DOHH2 (cell line): ENCODE results near the gene ALS2.

Source experiments
- H3F3A ChIP-seq: fragments of 200-600 bp; sonication (generic), shearing (Covaris generic); 2 replicates; pipeline ENCODE4 v1.6.0; 2016; ENCODE audit warnings: antibody characterized with exemption, mild to moderate bottlenecking; ENCODE audit not compliant: control insufficient read depth, insufficient read depth
- H3K27ac ChIP-seq: fragments of 200-600 bp; sonication (generic); 2 replicates; pipeline ENCODE4 v1.5.1; 2014; ENCODE audit warnings: low read depth, mild to moderate bottlenecking, low read length, moderate library complexity
- H3K27me3 ChIP-seq: fragments of 200-600 bp; sonication (generic); 2 replicates; pipeline ENCODE4 v1.6.1; 2014; ENCODE audit warnings: mild to moderate bottlenecking, low read length, mixed read lengths; ENCODE audit not compliant: control insufficient read depth
- H3K36me3 ChIP-seq: fragments of 200-600 bp; sonication (generic); 2 replicates; pipeline ENCODE4 v1.6.1; 2014; ENCODE audit warnings: mild to moderate bottlenecking, low read length, moderate library complexity, mixed read lengths; ENCODE audit not compliant: control insufficient read depth
- H3K4me1 ChIP-seq: fragments of 200-600 bp; sonication (generic); 2 replicates; pipeline ENCODE4 v1.6.1; 2014; ENCODE audit warnings: mild to moderate bottlenecking, low read length, mixed read lengths; ENCODE audit not compliant: control insufficient read depth
- H3K4me2 ChIP-seq: fragments of 200-600 bp; sonication (generic); 2 replicates; pipeline ENCODE4 v1.6.0; 2014; ENCODE audit warnings: mild to moderate bottlenecking, low read length, moderate library complexity
- H3K4me3 ChIP-seq: fragments of 200-600 bp; sonication (generic); 2 replicates; pipeline ENCODE4 v1.5.1; 2014; ENCODE audit warnings: mild to moderate bottlenecking, low read length, mixed read lengths
- H3K79me2 ChIP-seq: fragments of 200-600 bp; sonication (generic); 2 replicates; pipeline ENCODE4 v1.6.1; 2014; ENCODE audit warnings: mild to moderate bottlenecking, low read length, mixed read lengths; ENCODE audit not compliant: control insufficient read depth
- H3K9me2 ChIP-seq: fragments of 200-600 bp; sonication (generic); replicated peaks from 2 replicates; pipeline ENCODE4 v1.6.1; 2014; ENCODE audit warnings: mild to moderate bottlenecking, low read length, mixed read lengths; ENCODE audit not compliant: control insufficient read depth
- H3K9me3 ChIP-seq: fragments of 200-600 bp; sonication (generic); 2 replicates; pipeline ENCODE4 v1.6.1; 2014; ENCODE audit warnings: antibody characterized with exemption, low read length, mixed read lengths; ENCODE audit not compliant: control insufficient read depth, insufficient read depth
- H4K20me1 ChIP-seq: fragments of 200-600 bp; sonication (generic); 2 replicates; pipeline ENCODE4 v1.6.0; 2014; ENCODE audit warnings: low read depth, mild to moderate bottlenecking, antibody characterized with exemption, low read length, moderate library complexity; ENCODE audit not compliant: control insufficient read depth, insufficient read depth
- CTCF ChIP-seq: fragments of 200-600 bp; sonication (generic); IDR thresholded peaks from one replicate; pipeline ENCODE4 v1.5.1; 2014; ENCODE audit warnings: antibody characterized with exemption, mild to moderate bottlenecking, low read depth, low read length; ENCODE audit not compliant: poor library complexity, severe bottlenecking
- EZH2phosphoT487 ChIP-seq: fragments of 200-600 bp; sonication (generic); IDR thresholded peaks from 2 replicates; pipeline ENCODE4 v1.6.1; 2017; ENCODE audit warnings: borderline replicate concordance, mild to moderate bottlenecking, antibody characterized with exemption, low read length, moderate library complexity, mixed read lengths

ALS2 gene

DNA sequence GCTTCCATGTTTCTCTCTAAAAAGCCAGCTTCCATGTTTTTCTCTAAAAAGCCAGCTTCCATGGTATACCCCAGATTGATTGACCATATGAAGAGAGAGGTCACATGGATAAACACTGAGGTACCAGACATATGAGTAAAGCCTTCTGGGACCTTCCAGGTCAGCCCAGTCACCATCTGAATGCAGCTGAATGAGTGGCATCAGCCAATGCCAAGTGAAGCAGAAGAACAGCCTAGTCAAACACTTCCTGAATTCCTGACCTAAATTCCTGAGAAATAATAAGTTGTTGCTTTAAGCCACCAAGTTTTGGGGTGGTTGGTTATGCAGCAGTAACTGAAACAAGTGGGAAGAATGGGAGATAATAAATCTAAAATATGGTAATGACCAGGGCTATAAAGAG, 5.7 kb upstream of the ALS2 start:
- TF ChIP-seq CTCF (no peak), EZH2phosphoT487 (no peak)

DNA sequence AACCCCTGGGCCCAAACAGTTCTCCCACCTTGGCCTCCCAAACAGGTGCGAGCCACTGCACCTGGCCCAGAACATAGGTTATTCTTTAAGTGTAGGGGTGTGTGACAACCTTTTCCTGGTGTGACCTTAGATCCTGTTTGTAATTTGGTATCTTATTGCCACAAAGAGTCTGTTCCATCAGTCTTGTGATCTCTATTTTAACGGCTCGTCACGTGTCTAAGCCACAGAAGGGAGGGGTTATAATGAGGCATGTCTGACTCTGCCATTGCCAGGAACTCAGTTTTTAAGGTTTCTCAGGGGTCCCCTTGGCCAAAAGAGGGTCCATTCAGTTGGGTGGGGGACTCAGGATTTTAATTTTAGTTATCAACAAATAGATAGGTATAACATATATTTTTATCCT, 4.4 kb upstream of the ALS2 start:
- Histone ChIP-seq H3K27me3 (peaks cover 9% of the 10 kb centered on the region), H3K4me2 (no peak overlapping the region), H3F3A (no peaks in the 10 kb centered on the region), H3K9me2 (no peaks in the 10 kb centered on the region), H3K36me3 (no peaks in the 10 kb centered on the region), H3K4me1 (peaks cover 10% of the 10 kb centered on the region), H4K20me1 (no peaks in the 10 kb centered on the region), H3K79me2 (no peaks in the 10 kb centered on the region), H3K4me3 (no peak overlapping the region), H3K9me3 (no peaks in the 10 kb centered on the region), H3K27ac (no peak overlapping the region)
- TF ChIP-seq CTCF (no peak), EZH2phosphoT487 (no peak)

More for the DNA sequence above, 5.7 kb upstream of the ALS2 start:
- Histone ChIP-seq H3K36me3 (no peaks in the 10 kb centered on the region), H3K27me3 (peaks cover 7% of the 10 kb centered on the region), H3F3A (no peaks in the 10 kb centered on the region), H3K4me1 (peaks cover 5% of the 10 kb centered on the region), H3K27ac (no peak overlapping the region), H3K79me2 (no peaks in the 10 kb centered on the region), H3K9me3 (no peaks in the 10 kb centered on the region), H3K4me3 (no peak overlapping the region), H3K9me2 (no peaks in the 10 kb centered on the region), H4K20me1 (no peaks in the 10 kb centered on the region), H3K4me2 (no peak overlapping the region)

- Histone ChIP-seq H4K20me1 (no peaks in the 10 kb centered on the region), H3F3A (no peaks in the 10 kb centered on the region), H3K9me3 (no peaks in the 10 kb centered on the region), H3K4me3 (no peak overlapping the region), H3K4me1 (peaks cover 15% of the 10 kb centered on the region), H3K27me3 (peaks cover 14% of the 10 kb centered on the region), H3K36me3 (no peaks in the 10 kb centered on the region), H3K4me2 (no peak overlapping the region), H3K9me2 (no peaks in the 10 kb centered on the region), H3K79me2 (no peaks in the 10 kb centered on the region), H3K27ac (no peak overlapping the region)
- TF ChIP-seq EZH2phosphoT487: no peak
- TF ChIP-seq CTCF: no peak
These were observed 3.8 kb upstream of the ALS2 start for GRCh38 chr2:201784563-201784962.
